IMR-90 (cell line): ENCODE results near the gene KRTAP12-1.

Experiments
- BHLHE40 ChIP-seq: fragments of 150-350 bp; IDR thresholded peaks from 2 replicates; pipeline ENCODE4 v1.6.1; 2016; ENCODE audit warnings: mild to moderate bottlenecking, low read depth, low read length
- CEBPB ChIP-seq: IDR thresholded peaks from 2 replicates; pipeline ENCODE4 v1.6.1; 2012; ENCODE audit warnings: low read depth, low read length, improper control_type of control experiment
- CHD1 ChIP-seq: IDR thresholded peaks from 2 replicates; pipeline ENCODE4 v1.6.1; 2012; ENCODE audit warnings: low read depth, low read length, improper control_type of control experiment
- ELK1 ChIP-seq: fragments of 150-350 bp; IDR thresholded peaks from 2 replicates; pipeline ENCODE4 v1.6.1; 2016; ENCODE audit warnings: low read depth, mild to moderate bottlenecking, low read length, moderate library complexity, borderline replicate concordance
- MAZ ChIP-seq: IDR thresholded peaks from 2 replicates; pipeline ENCODE4 v1.6.1; 2012; ENCODE audit warnings: low read depth, mild to moderate bottlenecking, low read length, improper control_type of control experiment, moderate library complexity, borderline replicate concordance
- MXI1 ChIP-seq: IDR thresholded peaks from 2 replicates; pipeline ENCODE4 v1.6.1; 2012; ENCODE audit warnings: low read depth, mild to moderate bottlenecking, low read length, moderate library complexity, borderline replicate concordance
- POLR2A ChIP-seq: IDR thresholded peaks from 2 replicates; pipeline ENCODE4 v1.6.1; 2012; ENCODE audit warnings: mild to moderate bottlenecking, low read depth, low read length
- RAD21 ChIP-seq: IDR thresholded peaks from 2 replicates; pipeline ENCODE4 v1.6.1; 2012; ENCODE audit warnings: low read length, improper control_type of control experiment
- RCOR1 ChIP-seq: IDR thresholded peaks from 2 replicates; pipeline ENCODE4 v1.6.1; 2012; ENCODE audit warnings: mild to moderate bottlenecking, low read length, improper control_type of control experiment; ENCODE audit not compliant: insufficient replicate concordance
- SMC3 ChIP-seq: fragments of 150-350 bp; IDR thresholded peaks from 2 replicates; pipeline ENCODE4 v1.6.1; 2016; ENCODE audit warnings: low read depth, mild to moderate bottlenecking, antibody characterized with exemption, low read length, moderate library complexity
- TF ChIP-seq, protein P1 (sequence below): conservative IDR thresholded peaks from 2 replicates; pipeline ENCODE4 v1.5.1; 2012; ENCODE audit warnings: mild to moderate bottlenecking, low read depth, low read length, improper control_type of control experiment
- TF ChIP-seq, protein P2 (sequence below): fragments of 150-350 bp; IDR thresholded peaks from 2 replicates; pipeline ENCODE4 v1.6.1; 2017; ENCODE audit warnings: mild to moderate bottlenecking, antibody characterized with exemption, low read length, low read depth

- TF ChIP-seq CEBPB: no peak
- TF ChIP-seq SMC3: no peak
- TF ChIP-seq RCOR1: no peak
- TF ChIP-seq, protein P1, sequence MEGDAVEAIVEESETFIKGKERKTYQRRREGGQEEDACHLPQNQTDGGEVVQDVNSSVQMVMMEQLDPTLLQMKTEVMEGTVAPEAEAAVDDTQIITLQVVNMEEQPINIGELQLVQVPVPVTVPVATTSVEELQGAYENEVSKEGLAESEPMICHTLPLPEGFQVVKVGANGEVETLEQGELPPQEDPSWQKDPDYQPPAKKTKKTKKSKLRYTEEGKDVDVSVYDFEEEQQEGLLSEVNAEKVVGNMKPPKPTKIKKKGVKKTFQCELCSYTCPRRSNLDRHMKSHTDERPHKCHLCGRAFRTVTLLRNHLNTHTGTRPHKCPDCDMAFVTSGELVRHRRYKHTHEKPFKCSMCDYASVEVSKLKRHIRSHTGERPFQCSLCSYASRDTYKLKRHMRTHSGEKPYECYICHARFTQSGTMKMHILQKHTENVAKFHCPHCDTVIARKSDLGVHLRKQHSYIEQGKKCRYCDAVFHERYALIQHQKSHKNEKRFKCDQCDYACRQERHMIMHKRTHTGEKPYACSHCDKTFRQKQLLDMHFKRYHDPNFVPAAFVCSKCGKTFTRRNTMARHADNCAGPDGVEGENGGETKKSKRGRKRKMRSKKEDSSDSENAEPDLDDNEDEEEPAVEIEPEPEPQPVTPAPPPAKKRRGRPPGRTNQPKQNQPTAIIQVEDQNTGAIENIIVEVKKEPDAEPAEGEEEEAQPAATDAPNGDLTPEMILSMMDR: no peak
- no peak for TF ChIP-seq POLR2A
- no peak for TF ChIP-seq MAZ
- no peak for TF ChIP-seq RAD21
- no peak for TF ChIP-seq MXI1
- no peak for TF ChIP-seq ELK1
- no peak for TF ChIP-seq BHLHE40
- TF ChIP-seq CHD1: no peak
- TF ChIP-seq, protein P2, sequence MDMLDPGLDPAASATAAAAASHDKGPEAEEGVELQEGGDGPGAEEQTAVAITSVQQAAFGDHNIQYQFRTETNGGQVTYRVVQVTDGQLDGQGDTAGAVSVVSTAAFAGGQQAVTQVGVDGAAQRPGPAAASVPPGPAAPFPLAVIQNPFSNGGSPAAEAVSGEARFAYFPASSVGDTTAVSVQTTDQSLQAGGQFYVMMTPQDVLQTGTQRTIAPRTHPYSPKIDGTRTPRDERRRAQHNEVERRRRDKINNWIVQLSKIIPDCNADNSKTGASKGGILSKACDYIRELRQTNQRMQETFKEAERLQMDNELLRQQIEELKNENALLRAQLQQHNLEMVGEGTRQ: no peak
These were observed 45.5 kb downstream of the KRTAP12-1 start for GRCh38 chr21:44636209-44637017.
